ENCODE results near the gene ALDH1A3. TPM values are rescaled to one million over a fixed set of nuclear protein-coding genes. Genes with fewer than 3 reads are reported as not detected.

The ALDH1A3 gene
- total RNA-seq, 1 experiment from 2014 or later = 14.0 TPM

GRCh38 chr15:100909989-100910955, 30.6 kb downstream of the ALDH1A3 start:
- peaks cover 15% of the 10 kb centered on the region for H3K9me3 Mint-ChIP-seq
- no peaks in the 10 kb centered on the region for H3K27me3 Mint-ChIP-seq (ENCODE audit: low read depth)
- POLR2A ChIA-PET = no interaction called here
- H3K4me3 Mint-ChIP-seq = no peak overlapping the region
- TF ChIP-seq TCF7 (CRISPR knock-in tag; IDR thresholded peaks at IDR 0.05; ENCODE audit: low read depth) (no peak), ZNF263 (CRISPR knock-in tag; IDR thresholded peaks at IDR 0.05; ENCODE audit: low read depth) (no peak), PRRX2 (CRISPR knock-in tag; IDR thresholded peaks at IDR 0.05) (no peak), ZNF532 (CRISPR knock-in tag; IDR thresholded peaks at IDR 0.05; ENCODE audit: borderline replicate concordance) (no peak), USF2 (CRISPR knock-in tag; IDR thresholded peaks at IDR 0.05) (no peak), ZBTB43 (CRISPR knock-in tag; IDR thresholded peaks at IDR 0.05) (no peak), ATF6 (CRISPR knock-in tag; IDR thresholded peaks at IDR 0.05) (no peak), IRF2 (CRISPR knock-in tag; IDR thresholded peaks at IDR 0.05; ENCODE audit: borderline replicate concordance, low read depth) (no peak), JAZF1 (CRISPR knock-in tag; IDR thresholded peaks at IDR 0.05) (no peak), ZNF317 (CRISPR knock-in tag; IDR thresholded peaks at IDR 0.05; ENCODE audit: borderline replicate concordance, low read depth) (no peak), CREM (CRISPR knock-in tag; IDR thresholded peaks at IDR 0.05) (no peak), FOXK1 (CRISPR knock-in tag; IDR thresholded peaks at IDR 0.05) (no peak), GTF2I (CRISPR knock-in tag; conservative IDR thresholded peaks at IDR 0.05) (no peak), MXD4 (CRISPR knock-in tag; IDR thresholded peaks at IDR 0.05; ENCODE audit: borderline replicate concordance) (no peak), ERG (CRISPR knock-in tag; IDR thresholded peaks at IDR 0.05) (no peak), ESRRA (CRISPR knock-in tag; IDR thresholded peaks at IDR 0.05; ENCODE audit: borderline replicate concordance) (no peak), CREB1 (CRISPR knock-in tag; IDR thresholded peaks at IDR 0.05) (no peak)
- DNase-seq (ENCODE audit: low spot score) = no peak
- CTCF ChIA-PET = interaction anchor here (0.7 to 2.4 kb wide), 5 partner anchors 8 to 97 kb away, joined by 3 to 22 read pairs (median 4); no protein-coding TSS in a partner anchor
- peak; percentile 25 for ATAC-seq
- peak overlapping the region; percentile 60; the same call in 1 of the 2 replicates for H3K27ac Mint-ChIP-seq
- peaks cover 25% of the 10 kb centered on the region for H3K36me3 Mint-ChIP-seq
- H3K4me1 Mint-ChIP-seq = peaks cover 23% of the 10 kb centered on the region
